NK-92 (cell line): ENCODE results near the gene DLG1.
"Not testable (repeated sequence)": the region's sequence is repeated elsewhere in the genome, so short reads cannot be mapped to it uniquely, and the experiment has no call there.

ENCODE experiments used
- DNase-seq: peaks from one replicate; lab custom pipeline; 2025; ENCODE audit not compliant: unreplicated experiment; lab: John Stamatoyannopoulos, UW

The DLG1 gene

GRCh38 chr3:197122394-197122793, 176.0 kb downstream of the DLG1 start:
- no peak for DNase-seq

GRCh38 chr3:197117114-197117513, 181.3 kb downstream of the DLG1 start:
- no peak for DNase-seq

- no peak for DNase-seq
Observed at GRCh38 chr3:197114007-197114406, 184.4 kb downstream of the DLG1 start.

- no peak for DNase-seq
Observed at GRCh38 chr3:197111685-197112084, 186.7 kb downstream of the DLG1 start.

- DNase-seq, result no peak
Observed at GRCh38 chr3:197105786-197106185, 192.6 kb downstream of the DLG1 start.

DNA sequence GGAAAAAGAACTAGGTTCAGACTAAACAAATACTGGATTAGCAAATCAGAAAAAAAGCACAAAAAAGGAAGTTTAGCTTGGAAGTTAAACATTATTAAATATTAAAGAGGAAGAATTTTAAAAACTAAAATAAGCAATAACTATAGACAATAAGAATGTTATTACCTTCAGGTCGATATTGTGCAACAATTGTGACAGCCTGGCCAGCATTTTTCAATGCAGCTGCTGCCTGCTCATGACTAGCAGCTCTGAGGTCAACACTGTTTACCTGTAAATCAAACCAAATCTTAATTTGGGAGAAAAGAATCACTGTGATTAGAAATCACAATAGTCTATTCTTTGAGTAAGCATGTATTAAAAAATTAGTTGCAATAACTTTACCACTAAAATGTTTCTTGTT, 193.7 kb downstream of the DLG1 start:
- DNase-seq, result no peak

DNA sequence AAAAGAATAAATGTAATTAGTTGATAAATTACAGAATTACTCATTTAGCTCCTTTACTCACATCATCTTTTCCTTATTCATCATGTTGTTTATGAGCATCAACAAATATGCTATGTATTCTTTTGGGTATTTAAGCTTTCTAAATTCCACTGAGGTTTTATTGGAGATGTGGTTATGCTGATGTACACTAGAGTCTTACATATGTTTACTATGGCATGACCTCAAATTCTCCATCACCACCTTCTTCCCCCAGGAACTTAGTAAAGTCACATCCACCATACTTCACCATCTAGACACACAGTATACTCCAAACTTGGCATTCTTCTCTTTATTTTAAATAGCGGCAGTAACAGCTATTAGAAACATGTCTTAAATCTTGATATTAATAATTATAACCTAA, 194.6 kb downstream of the DLG1 start:
- no peak for DNase-seq

DNA sequence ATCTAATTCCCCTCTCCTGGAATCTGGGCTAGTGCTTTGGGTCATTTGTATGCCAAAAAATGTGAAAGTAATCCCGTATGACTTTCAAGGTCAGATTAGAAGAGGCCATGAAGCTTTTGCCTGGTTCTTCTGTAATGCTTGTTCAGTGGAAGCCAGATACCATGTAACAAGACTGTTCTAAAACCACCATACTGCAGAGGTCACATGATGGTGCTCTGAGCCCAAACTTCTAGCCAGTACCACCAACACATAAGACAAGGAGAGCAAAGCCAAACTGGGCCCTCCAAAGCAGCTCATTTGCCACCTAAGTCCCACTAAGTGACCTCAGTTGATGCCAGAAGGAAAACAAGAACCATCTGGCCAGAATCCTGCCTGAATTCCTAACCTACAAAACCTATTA, 204.5 kb downstream of the DLG1 start:
- DNase-seq, result no peak

GRCh38 chr3:197088370-197088769, 210.0 kb downstream of the DLG1 start:
- DNase-seq, result no peak

DNA sequence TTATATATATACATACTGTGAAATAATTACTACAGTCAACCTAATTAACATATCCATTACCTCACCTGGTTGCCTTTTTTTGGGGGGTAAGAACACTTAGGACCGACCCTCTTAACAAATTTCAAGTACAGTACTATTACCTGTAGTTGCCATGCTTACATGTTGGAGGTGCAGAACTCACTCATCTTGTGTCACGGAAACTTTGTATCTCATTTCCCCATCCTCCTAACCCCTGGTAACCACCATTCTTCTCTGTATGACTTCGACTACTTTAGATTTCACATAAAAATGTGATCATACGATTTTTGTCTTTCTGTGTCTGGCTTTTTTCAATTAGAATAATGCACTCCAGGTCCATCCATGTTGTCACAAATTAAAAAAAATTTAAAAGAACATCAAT, 213.3 kb downstream of the DLG1 start:
- no peak for DNase-seq

- no peak for DNase-seq
Observed at GRCh38 chr3:197083486-197083885, 214.9 kb downstream of the DLG1 start.

DNA sequence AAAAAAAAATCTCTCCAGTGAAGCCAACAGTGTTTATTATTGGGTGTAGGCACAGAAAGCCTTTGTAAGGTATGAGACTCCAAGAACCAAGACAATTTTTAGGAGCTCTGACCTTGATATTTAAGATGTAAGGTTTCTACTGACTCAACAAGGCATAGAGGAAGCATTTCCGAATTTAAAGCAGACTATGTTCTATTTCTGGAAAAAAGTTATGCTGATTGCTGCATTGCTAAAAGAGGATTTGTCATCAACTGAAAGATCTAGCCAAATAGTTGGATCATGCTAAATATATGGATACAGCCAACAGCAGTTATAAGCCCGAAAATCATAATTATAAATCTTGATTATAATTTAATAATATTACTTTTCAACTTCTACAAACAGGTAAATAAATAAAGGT, 215.5 kb downstream of the DLG1 start:
- DNase-seq, result no peak

GRCh38 chr3:197080344-197080743, 218.1 kb downstream of the DLG1 start:
- no peak for DNase-seq

DNA sequence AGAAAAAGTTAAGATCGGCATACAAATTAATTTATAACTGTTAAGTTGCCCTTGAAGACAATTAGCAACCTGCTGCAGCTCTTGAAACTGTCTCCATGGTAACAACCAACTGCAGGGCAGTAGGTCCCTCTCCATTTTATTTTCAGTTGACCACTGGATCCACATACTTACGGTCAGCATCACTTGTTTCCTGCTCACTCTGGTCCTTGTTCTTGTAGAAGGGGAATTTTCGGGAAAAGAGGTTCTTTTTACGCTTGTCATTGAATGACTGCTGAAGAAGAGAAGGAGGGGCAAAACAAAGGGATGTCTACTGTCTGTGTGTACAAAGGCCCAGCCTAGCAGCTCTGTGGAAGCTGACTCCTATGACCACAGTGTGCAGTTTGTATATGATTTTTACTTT, 222.0 kb downstream of the DLG1 start:
- no peak for DNase-seq

- DNase-seq, result no peak
Observed at GRCh38 chr3:197068077-197068476, 230.3 kb downstream of the DLG1 start.

GRCh38 chr3:197064771-197065170, 233.6 kb downstream of the DLG1 start:
- DNase-seq, result no peak

- no peak for DNase-seq
Observed at GRCh38 chr3:197062446-197062845, 236.0 kb downstream of the DLG1 start.

- DNase-seq, result not testable (repeated sequence)
Observed at GRCh38 chr3:197051637-197052036, 246.8 kb downstream of the DLG1 start.

DNA sequence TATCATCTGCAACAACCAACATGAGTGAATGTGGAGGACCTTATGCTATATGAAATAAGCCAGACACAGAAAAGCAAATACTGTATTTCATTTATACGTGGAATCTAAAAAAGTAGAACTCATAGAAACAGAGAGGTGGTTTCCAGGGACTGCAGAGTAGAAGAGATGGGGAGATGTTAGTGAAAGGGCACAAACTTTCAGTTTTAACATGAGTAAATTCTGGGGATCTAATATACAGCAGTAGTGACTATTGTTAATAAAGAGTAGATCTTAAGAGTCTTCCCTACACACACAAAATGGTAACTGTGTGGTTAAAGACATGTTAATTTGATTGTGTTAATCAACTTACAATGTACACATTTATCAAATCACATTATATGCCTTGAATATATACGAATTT, 247.9 kb downstream of the DLG1 start:
- DNase-seq, result no peak

DNA sequence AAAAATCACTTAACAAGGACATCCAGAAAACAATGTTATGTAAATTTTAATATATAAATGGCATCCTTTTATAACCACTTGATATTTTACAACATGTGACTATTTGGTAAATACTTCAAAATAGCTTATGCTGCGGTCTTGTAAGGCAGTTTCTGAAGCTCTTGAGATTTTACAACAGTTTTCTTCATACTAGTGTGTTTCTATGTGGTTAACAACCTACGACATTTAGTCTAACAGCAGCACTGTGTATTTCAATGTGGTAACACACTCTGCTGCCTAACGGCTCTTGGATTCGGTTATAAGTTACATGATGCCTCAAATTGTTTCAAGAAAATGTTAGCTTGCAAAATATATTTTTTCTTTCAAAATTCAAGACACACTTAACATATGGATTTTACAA, 255.9 kb downstream of the DLG1 start:
- no peak for DNase-seq

- no peak for DNase-seq
Observed at GRCh38 chr3:197041875-197042488, 256.4 kb downstream of the DLG1 start.

- no peak for DNase-seq
Observed at GRCh38 chr3:197040658-197041057, 257.8 kb downstream of the DLG1 start.

GRCh38 chr3:197038679-197039462, 259.5 kb downstream of the DLG1 start:
- DNase-seq, result no peak
